Stimulated activated CD4-positive, alpha-beta T cell treated with anti-CD3 and anti-CD28 coated beads, Interleukin-2, amount 100 ng/mL, for 24 hours (primary cell): Measurements from ENCODE around the gene SECISBP2L.
A peak's percentile ranks its signal among the peaks of the same experiment; 100 is the strongest.
"Not testable (repeated sequence)": the region's sequence is repeated elsewhere in the genome, so short reads cannot be mapped to it uniquely, and the experiment has no call there.

Experiments used
- DNase-seq, 2 donors: peaks; one replicate each; pipeline ENCODE4 v3.0.0-alpha.2; 2020

Gene SECISBP2L

GRCh38 chr15:48992545-48992944 is 53.7 kb downstream of the SECISBP2L start:
- DNase-seq: no peak

GRCh38 chr15:48992096-48992495 is 54.1 kb downstream of the SECISBP2L start:
- no peak for DNase-seq

- no peak for DNase-seq
Observed at GRCh38 chr15:48989170-48989569, 57.1 kb downstream of the SECISBP2L start.

GRCh38 chr15:48987142-48987541 is 59.1 kb downstream of the SECISBP2L start:
- DNase-seq: no peak

GRCh38 chr15:48986240-48986639 is 60.0 kb downstream of the SECISBP2L start:
- no peak for DNase-seq

GRCh38 chr15:48985516-48985915 is 60.7 kb downstream of the SECISBP2L start:
- no peak for DNase-seq

- DNase-seq: no peak
Observed at GRCh38 chr15:48984811-48985352, 61.4 kb downstream of the SECISBP2L start.

GRCh38 chr15:48984021-48984710 is 62.1 kb downstream of the SECISBP2L start:
- no peak for DNase-seq

GRCh38 chr15:48983300-48983699 is 62.9 kb downstream of the SECISBP2L start:
- DNase-seq: no peak

GRCh38 chr15:48981941-48982340 is 64.3 kb downstream of the SECISBP2L start:
- DNase-seq: no peak

- no peak for DNase-seq
Observed at GRCh38 chr15:48978638-48979037, 67.6 kb downstream of the SECISBP2L start.

- no peak for DNase-seq
Observed at GRCh38 chr15:48976444-48977088, 69.7 kb downstream of the SECISBP2L start.

GRCh38 chr15:48975472-48976419 is 70.5 kb downstream of the SECISBP2L start:
- peak; percentile 76 to 85 for DNase-seq

- DNase-seq: no peak
Observed at GRCh38 chr15:48974882-48975281, 71.4 kb downstream of the SECISBP2L start.

GRCh38 chr15:48972750-48973503 is 73.3 kb downstream of the SECISBP2L start:
- DNase-seq: no peak

GRCh38 chr15:48970926-48971325 is 75.3 kb downstream of the SECISBP2L start:
- not testable (repeated sequence) for DNase-seq

GRCh38 chr15:48968066-48968465 is 78.2 kb downstream of the SECISBP2L start:
- DNase-seq: no peak

GRCh38 chr15:48967336-48967735 is 78.9 kb downstream of the SECISBP2L start:
- DNase-seq: no peak

- DNase-seq: no peak
Observed at GRCh38 chr15:48966595-48967301, 79.5 kb downstream of the SECISBP2L start.

GRCh38 chr15:48965972-48966371 is 80.3 kb downstream of the SECISBP2L start:
- peak in 1 of 2 donors; percentile 19 for DNase-seq

- DNase-seq: no peak
Observed at GRCh38 chr15:48964898-48965297, 81.3 kb downstream of the SECISBP2L start.
